Pulmonary artery endothelial cell (primary cell): ENCODE results near the gene HBM. TPM values are rescaled to one million over a fixed set of nuclear protein-coding genes. Genes with fewer than 3 reads are reported as not detected.
"Not testable (repeated sequence)": the region's sequence is repeated elsewhere in the genome, so short reads cannot be mapped to it uniquely, and the experiment has no call there.

Experiments used
- DNase-seq: peaks from one replicate; pipeline ENCODE4 v3.0.0-alpha.2; 2011; ENCODE audit warnings: low read depth, low spot score
- total RNA-seq: library from RNA; depleted of rRNA; stranded (reverse); fragments of >200 nt; gene quantifications from 2 replicates; pipeline ENCODE4 v1.2.3, GENCODE V29; 2014

HBM gene
- not detected in 2 replicates for total RNA-seq

- no peak for DNase-seq
Measured at GRCh38 chr16:165539-166374, at the start of gene HBM. Gene HBM (plus strand): TSS chr16:165978. CDS start chr16:165998, 20 bp downstream.

GRCh38 chr16:116015-116414 is 49.8 kb upstream of the HBM start:
- no peak for DNase-seq

GRCh38 chr16:117379-118365 is 48.1 kb upstream of the HBM start:
- DNase-seq = no peak

GRCh38 chr16:118857-119256 is 46.9 kb upstream of the HBM start:
- no peak for DNase-seq

- no peak for DNase-seq
Measured at GRCh38 chr16:119295-119694, 46.5 kb upstream of the HBM start.

- no peak for DNase-seq
Measured at GRCh38 chr16:119835-120491, 45.8 kb upstream of the HBM start.

- no peak for DNase-seq
Measured at GRCh38 chr16:120756-121155, 45.0 kb upstream of the HBM start.

- DNase-seq = no peak
Measured at GRCh38 chr16:122361-122760, 43.4 kb upstream of the HBM start.

GRCh38 chr16:123558-124350 is 42.0 kb upstream of the HBM start:
- DNase-seq = not testable (repeated sequence)

- DNase-seq = no peak
Measured at GRCh38 chr16:125011-125410, 40.8 kb upstream of the HBM start.

- no peak for DNase-seq
Measured at GRCh38 chr16:129075-129474, 36.7 kb upstream of the HBM start.

GRCh38 chr16:130533-131173 is 35.1 kb upstream of the HBM start:
- DNase-seq = no peak

- DNase-seq = no peak
Measured at GRCh38 chr16:132120-132519, 33.7 kb upstream of the HBM start.

GRCh38 chr16:133716-134115 is 32.1 kb upstream of the HBM start:
- DNase-seq = no peak

GRCh38 chr16:138049-138417 is 27.7 kb upstream of the HBM start:
- DNase-seq = no peak

GRCh38 chr16:140175-140857 is 25.5 kb upstream of the HBM start:
- no peak for DNase-seq

- DNase-seq = no peak
Measured at GRCh38 chr16:142405-142967, 23.3 kb upstream of the HBM start.

GRCh38 chr16:143047-143446 is 22.7 kb upstream of the HBM start:
- no peak for DNase-seq

GRCh38 chr16:143456-143855 is 22.3 kb upstream of the HBM start:
- no peak for DNase-seq
